Heart right ventricle (tissue), 16 donors: ENCODE measurements around the gene CYB561D2. TPM values are rescaled to one million over a fixed set of nuclear protein-coding genes. Genes with fewer than 3 reads are reported as not detected.

Experiments used
- ATAC-seq, 8 donors: fragments of 200-7000 bp; cut with Tn5 transposase; one replicate each; pipeline ENCODE4 v1.9.1; 2020; ENCODE audit warnings: mild to moderate bottlenecking in 8 of 8, moderate library complexity in 8 of 8, moderate number of reproducible peaks in 1 of 8
- DNase-seq, 2 donors: peaks; one replicate each; pipeline ENCODE4 v3.0.0-alpha.2; 2020
- H3K27ac ChIP-seq, 10 donors: fragments of 200-600 bp; sonication (generic) in 2 of 10; one replicate each; pipeline versions ENCODE4 v1.5.0 to v1.8.0; 2020 to 2022; ENCODE audit warnings: mild to moderate bottlenecking in 3 of 10
- H3K27me3 ChIP-seq, 7 donors: fragments of 200-600 bp; one replicate each; pipeline ENCODE4 v1.8.0; 2021 to 2022; ENCODE audit warnings: mild to moderate bottlenecking in 2 of 7
- H3K36me3 ChIP-seq, 9 donors: fragments of 200-600 bp; sonication (generic) in 1 of 9; one replicate each; pipeline versions ENCODE4 v1.5.0 to v1.8.0; 2020 to 2022; ENCODE audit warnings: mild to moderate bottlenecking in 2 of 9
- H3K4me1 ChIP-seq, 9 donors: fragments of 200-600 bp; sonication (generic) in 1 of 9; one replicate each; pipeline versions ENCODE4 v1.5.0 to v1.8.0; 2020 to 2022; ENCODE audit warnings: mild to moderate bottlenecking in 4 of 9
- H3K4me3 ChIP-seq, 10 donors: fragments of 200-600 bp; sonication (generic) in 2 of 10; one replicate each; pipeline versions ENCODE4 v1.5.0 to v1.8.0; 2020 to 2022; ENCODE audit warnings: mild to moderate bottlenecking in 7 of 10, moderate library complexity in 2 of 10
- H3K9me3 ChIP-seq, 11 donors: fragments of 200-600 bp in 10 of 11; sonication (generic) in 2 of 11; one replicate each; pipeline versions ENCODE4 v1.5.0 to v1.8.0; 2013 to 2022; ENCODE audit warnings: mild to moderate bottlenecking in 2 of 11, control low read depth in 1 of 11, moderate library complexity in 1 of 11
- CTCF ChIP-seq, 9 donors: fragments of 200-600 bp; sonication (generic) in 2 of 9; IDR thresholded peaks; one replicate each; pipeline versions ENCODE4 v1.5.0 to v1.8.0; 2021 to 2022; ENCODE audit warnings: antibody characterized with exemption in 9 of 9, mild to moderate bottlenecking in 5 of 9, moderate library complexity in 1 of 9
- WGBS, 2 donors: extraction: QIAGEN DNeasy Blood & Tissue Kit; methylation state at CpG; one replicate each; pipeline ENCODE4 v1.1.7; 2013; ENCODE audit warnings: inconsistent platforms in 1 of 2; 5-methylcytosine and 5-hydroxymethylcytosine counted together
- intact Hi-C, 10 donors: fragments of 100-400 bp; cut with DNase I; formaldehyde crosslinking; loops; one replicate each; pipeline versions ENCODE4 v1.11.1 to v1.14.2; 2022
- polyA plus RNA-seq, 2 donors: library from polyadenylated mRNA; stranded (reverse); fragments of 200-250 nt; gene quantifications; one replicate each; pipeline ENCODE4 v1.2.3, GENCODE V29; 2013
- total RNA-seq, 10 donors: library from RNA; stranded (reverse); fragmentation: NEBNext Ultra II Directional in 3 of 10; extraction: Animal tissue kit (Norgen Biotek cat#: 25700) in 3 of 10; gene quantifications; one replicate each; pipeline versions ENCODE4 v1.2.1 to v1.2.4, GENCODE V29; 2021 to 2023
- donor health status: Arrhythmogenic right ventricular cardiomyopathy.
- donor health status: ischemic (EF 13 %, LVEDD 7.1; RV severe dilation, severe dysfunction).
- donor health status: healthy with polysubstance abuse.
- donor health status: DM: no; HTN: yes; CAD: no.
- donor health status: DM: no; HTN: no; CAD: no.
- donor health status: ischemic (EF 25% LVEDD 6.9; RV normal size, moderate dysfunction).
- donor health status: ischemic (EF 25% LVEDD 5.7; RV mildly dilated, moderate dysfunction).
- donor health status: healthy.
- donor health status: DM: yes; HTN: yes; CAD: no.
- donor health status: Ischemic cardiomyopathy.
- donor health status: ischemic (EF 35%, LVEDD 5.7; RV mildly dilated, moderate dysfunction).
- donor health status: nonischemic (EF 11% LVEDD 7.7; RV severe dilation, severe dysfunction).
- donor health status: DM: yes; HTN: yes; CAD: no.
- donor health status: PGD.
- donor health status: ischemic (EF 29% LVEDD 5.4; RV normal size, mild dysfunction).
- donor health status: nonischemic (EF 23%, LVEDD 6.1; RV moderate dilation, normal function).

Gene CYB561D2
- total and polyA plus RNA-seq, 12 donors: 3.9 to 21.8 (median 5.8) TPM

- TF ChIP-seq CTCF (IDR thresholded peaks at IDR 0.05): no peak
- DNase-seq: no peak
- no peak for ATAC-seq
- Histone ChIP-seq H3K36me3 (peaks cover 8 to 56% (median 34%) of the 10 kb centered on the region in 9 donors), H3K9me3 (no peaks in the 10 kb centered on the region), H3K27me3 (no peaks in the 10 kb centered on the region), H3K4me1 (peaks cover 19 to 65% (median 55%) of the 10 kb centered on the region in 9 donors), H3K27ac (peak overlapping the region in 7 of 10 donors; percentile 79 to 93 (median 91)), H3K4me3 (peak overlapping the region; percentile 76 to 97 (median 90))
- intact Hi-C loops: loop anchor here in 1 of 10 donors (10.0 kb wide), 1 partner anchor 62 kb away; the partner anchor contains the start of gene SEMA3B
- 62 to 67% methylated on average over 4 of the region's 4 CpGs for WGBS, 2 donors
Measured at GRCh38 chr3:50327129-50327528, 23.5 kb upstream of the CYB561D2 start.

GRCh38 chr3:50327943-50328691 is 22.5 kb upstream of the CYB561D2 start, which contains the start of gene TUSC2:
Gene TUSC2 (minus strand): TSS chr3:50328223. CDS start chr3:50328099, 124 bp downstream.
- intact Hi-C loops: loop anchor here in 1 of 10 donors (10.0 kb wide), 1 partner anchor 63 kb away; the partner anchor contains the start of gene SEMA3B
- peak within 1 kb of the TSS; percentile 76 to 97 (median 90) for H3K4me3 ChIP-seq
- no peaks in the 10 kb centered on the region for H3K9me3 ChIP-seq
- DNase-seq: peak; percentile 97
- no peaks in the 10 kb centered on the region for H3K27me3 ChIP-seq
- H3K4me1 ChIP-seq: peaks cover 17 to 65% (median 55%) of the 10 kb centered on the region in 9 donors
- 3% methylated on average over 55 of the region's 55 CpGs for WGBS, 2 donors
- peak within 1 kb of the TSS; percentile 50 to 93 (median 90) for H3K27ac ChIP-seq
- peaks cover 8 to 61% (median 40%) of the 10 kb centered on the region in 9 donors for H3K36me3 ChIP-seq
- no peak for TF ChIP-seq CTCF (IDR thresholded peaks at IDR 0.05)
- ATAC-seq: peak; percentile 72 to 88 (median 84)

- H3K4me1 ChIP-seq: peaks cover 10 to 65% (median 54%) of the 10 kb centered on the region in 9 donors
- H3K27ac ChIP-seq: peak overlapping the region in 2 of 10 donors; percentile 30 to 36
- H3K27me3 ChIP-seq: no peaks in the 10 kb centered on the region
- DNase-seq: no peak
- no peaks in the 10 kb centered on the region for H3K9me3 ChIP-seq
- TF ChIP-seq CTCF (IDR thresholded peaks at IDR 0.05): no peak
- no peak for ATAC-seq
- intact Hi-C loops: no loop called here
- H3K4me3 ChIP-seq: no peak overlapping the region
- H3K36me3 ChIP-seq: peaks cover 8 to 59% (median 40%) of the 10 kb centered on the region in 9 donors
- WGBS, 2 donors: 89 to 92% methylated on average over 10 of the region's 10 CpGs
Measured at GRCh38 chr3:50330330-50330729, 20.3 kb upstream of the CYB561D2 start.

GRCh38 chr3:50331364-50331907 is 19.2 kb upstream of the CYB561D2 start:
- H3K9me3 ChIP-seq: no peaks in the 10 kb centered on the region
- ATAC-seq: no peak
- intact Hi-C loops: no loop called here
- H3K27ac ChIP-seq: peak overlapping the region in 2 of 10 donors; percentile 36 to 96
- no peak for DNase-seq
- no peak for TF ChIP-seq CTCF (IDR thresholded peaks at IDR 0.05)
- H3K4me1 ChIP-seq: peaks cover 12 to 67% (median 63%) of the 10 kb centered on the region in 9 donors
- H3K27me3 ChIP-seq: no peaks in the 10 kb centered on the region
- no peak overlapping the region for H3K4me3 ChIP-seq
- peaks cover 8 to 57% (median 34%) of the 10 kb centered on the region in 9 donors for H3K36me3 ChIP-seq
- WGBS, 2 donors: 93 to 97% methylated on average over 19 of the region's 19 CpGs
